ENCODE data around the gene DPP9.

- no peak for TF ChIP-seq BHLHE40 (IDR thresholded peaks at IDR 0.05; ENCODE audit: low read depth, low read length)
- no peak for TF ChIP-seq MAZ (IDR thresholded peaks at IDR 0.05; ENCODE audit: borderline replicate concordance, low read depth, low read length)
- TF ChIP-seq POLR2AphosphoS2 (conservative IDR thresholded peaks at IDR 0.05; ENCODE audit: low read length): no peak
- TF ChIP-seq, protein P1, sequence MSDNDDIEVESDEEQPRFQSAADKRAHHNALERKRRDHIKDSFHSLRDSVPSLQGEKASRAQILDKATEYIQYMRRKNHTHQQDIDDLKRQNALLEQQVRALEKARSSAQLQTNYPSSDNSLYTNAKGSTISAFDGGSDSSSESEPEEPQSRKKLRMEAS (IDR thresholded peaks at IDR 0.05): no peak
- no peak for TF ChIP-seq RAD21 (conservative IDR thresholded peaks at IDR 0.05 in 1 of 2, IDR thresholded peaks at IDR 0.05 in 1 of 2)
- no peak for TF ChIP-seq CTCF (IDR thresholded peaks at IDR 0.05)
- no peak for TF ChIP-seq CHD4 (IDR thresholded peaks at IDR 0.05; ENCODE audit: borderline replicate concordance)
- no peak for TF ChIP-seq POLR2A (IDR thresholded peaks at IDR 0.05; ENCODE audit: low read length)
- TF ChIP-seq SMC3 (IDR thresholded peaks at IDR 0.05): no peak
- no peak for TF ChIP-seq EP300 (IDR thresholded peaks at IDR 0.05)
- no peak for TF ChIP-seq CBX8 (IDR thresholded peaks at IDR 0.05)
These were observed 75.7 kb downstream of the DPP9 start for GRCh38 chr19:4647676-4648644.

Data from A549 (cell line).